SW 1271 (cell line): ENCODE measurements around the gene CTLA4.

ENCODE experiments used
- DNase-seq, 2 experiments: peaks; one replicate each; lab custom pipeline; 2025; lab: John Stamatoyannopoulos, UW

The CTLA4 gene

DNA sequence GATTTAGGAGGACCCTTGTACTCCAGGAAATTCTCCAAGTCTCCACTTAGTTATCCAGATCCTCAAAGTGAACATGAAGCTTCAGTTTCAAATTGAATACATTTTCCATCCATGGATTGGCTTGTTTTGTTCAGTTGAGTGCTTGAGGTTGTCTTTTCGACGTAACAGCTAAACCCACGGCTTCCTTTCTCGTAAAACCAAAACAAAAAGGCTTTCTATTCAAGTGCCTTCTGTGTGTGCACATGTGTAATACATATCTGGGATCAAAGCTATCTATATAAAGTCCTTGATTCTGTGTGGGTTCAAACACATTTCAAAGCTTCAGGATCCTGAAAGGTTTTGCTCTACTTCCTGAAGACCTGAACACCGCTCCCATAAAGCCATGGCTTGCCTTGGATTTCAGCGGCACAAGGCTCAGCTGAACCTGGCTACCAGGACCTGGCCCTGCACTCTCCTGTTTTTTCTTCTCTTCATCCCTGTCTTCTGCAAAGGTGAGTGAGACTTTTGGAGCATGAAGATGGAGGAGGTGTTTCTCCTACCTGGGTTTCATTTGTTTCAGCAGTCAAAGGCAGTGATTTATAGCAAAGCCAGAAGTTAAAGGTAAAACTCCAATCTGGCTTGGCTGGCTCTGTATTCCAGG is at the start of gene CTLA4:
Gene CTLA4, plus strand, starts transcription at position 211 of the 640 bp plus-strand sequence. Its CDS starts 172 bp downstream, at position 383.
- no peak for DNase-seq

DNA sequence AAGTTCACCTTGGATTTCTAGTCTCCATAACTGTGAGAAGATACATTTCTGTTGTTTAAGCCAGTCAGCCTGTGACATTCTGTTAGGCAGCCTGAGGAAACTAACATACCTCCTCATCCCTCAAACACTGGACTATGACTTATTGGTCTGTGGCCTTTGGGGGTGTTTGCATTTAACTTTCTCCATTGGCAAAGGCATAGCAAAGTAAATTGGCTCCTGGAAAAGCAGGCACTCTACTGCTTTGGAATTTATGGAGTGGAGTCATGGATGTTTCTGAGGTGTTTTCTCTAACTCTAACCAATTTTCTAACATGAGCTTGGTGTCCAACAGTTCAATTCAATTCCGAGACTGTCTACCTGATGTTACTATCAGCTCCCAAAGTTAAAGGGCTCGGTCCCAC is 48.9 kb upstream of the CTLA4 start:
- no peak for DNase-seq

DNA sequence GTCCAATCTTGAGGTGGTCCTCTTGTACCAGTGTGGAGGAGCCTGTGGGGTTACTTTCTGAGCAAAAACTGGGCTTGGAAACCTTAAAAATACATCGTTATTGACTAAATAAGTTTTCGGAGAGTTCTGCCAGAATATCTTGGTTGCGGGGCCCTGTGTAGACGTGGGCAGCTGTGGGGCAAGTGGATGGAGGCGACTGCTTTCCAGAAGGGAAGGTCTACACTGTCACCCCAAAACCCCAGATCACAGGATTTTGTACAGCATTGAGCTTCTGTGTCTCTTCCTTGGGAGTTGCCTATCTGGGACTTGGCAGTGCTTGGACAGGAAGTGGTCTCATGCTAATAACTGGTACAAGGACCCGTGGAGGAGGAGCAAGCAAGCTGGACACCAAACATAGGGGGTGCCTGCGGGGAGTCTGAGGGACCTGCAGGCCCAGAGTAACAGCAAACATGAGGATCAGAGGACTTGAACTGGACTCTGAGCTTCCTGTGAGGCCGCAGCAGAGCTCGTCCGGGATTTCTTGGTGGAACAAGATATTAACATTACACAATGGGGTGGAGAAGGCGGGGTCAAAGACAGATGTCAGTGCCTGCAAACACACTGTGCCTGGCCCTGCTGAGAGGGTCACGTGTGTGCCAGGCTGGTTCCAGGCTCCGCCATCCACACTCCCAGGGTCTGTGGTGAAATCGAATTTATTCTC is 48.0 kb upstream of the CTLA4 start:
- DNase-seq = no peak

DNA sequence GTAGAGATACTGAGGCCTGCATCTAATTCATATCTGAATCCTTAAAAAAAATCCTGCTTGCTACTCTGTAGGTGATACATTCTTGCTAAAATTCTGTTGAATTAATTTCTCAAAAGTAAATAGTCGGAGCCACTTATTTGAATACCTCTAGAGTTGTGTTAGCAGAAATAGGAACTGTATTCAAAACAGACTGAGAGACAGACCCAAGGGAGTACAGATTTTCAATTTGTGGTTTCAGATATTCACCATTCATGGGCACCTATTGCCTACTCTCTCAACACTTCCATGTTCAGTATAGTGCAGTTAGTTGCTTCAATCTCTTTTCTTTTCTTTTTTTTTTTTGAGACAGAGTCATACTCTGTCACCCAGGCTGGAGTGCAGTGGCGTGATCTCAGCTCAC is 46.6 kb upstream of the CTLA4 start:
- no peak for DNase-seq

DNA sequence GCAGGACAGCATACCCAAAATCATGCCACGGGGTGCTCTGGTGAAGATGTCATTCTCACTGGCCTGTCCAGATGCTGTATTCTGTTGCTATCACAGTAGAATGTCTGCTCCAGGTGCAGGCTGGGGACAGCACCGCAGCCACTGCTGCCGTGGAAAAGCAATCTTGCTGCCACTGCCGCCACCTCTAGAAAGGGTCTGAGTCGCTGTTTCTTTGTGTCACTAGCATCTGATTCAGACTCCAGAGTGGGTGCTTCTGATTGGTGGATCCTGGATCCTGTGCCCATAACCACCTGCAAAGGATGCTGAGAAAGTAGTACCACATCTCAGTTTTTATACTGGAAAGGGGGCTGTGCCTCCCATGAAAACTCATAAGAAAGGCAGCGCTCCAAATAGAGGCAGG is 45.3 kb upstream of the CTLA4 start:
- DNase-seq = no peak

DNA sequence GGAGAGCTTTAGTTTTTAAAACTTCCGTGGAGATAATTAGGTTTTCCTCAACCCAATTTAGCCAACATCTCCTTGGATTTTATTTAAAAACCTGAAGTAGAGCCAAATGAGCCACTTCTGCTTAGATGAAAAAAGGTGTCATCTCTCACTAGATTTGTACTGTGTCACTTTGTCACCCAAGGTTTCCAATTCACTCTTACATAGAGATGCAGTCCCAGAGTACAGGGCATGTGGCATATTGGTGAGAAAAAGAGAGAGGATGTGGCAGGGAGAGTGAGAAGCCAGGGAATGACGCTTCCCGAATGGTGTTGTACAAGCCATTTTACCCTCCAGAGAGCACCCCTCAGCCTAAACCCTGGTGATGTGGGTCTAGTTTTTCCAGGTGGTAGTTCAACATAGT is 44.4 kb upstream of the CTLA4 start:
- DNase-seq = no peak

DNA sequence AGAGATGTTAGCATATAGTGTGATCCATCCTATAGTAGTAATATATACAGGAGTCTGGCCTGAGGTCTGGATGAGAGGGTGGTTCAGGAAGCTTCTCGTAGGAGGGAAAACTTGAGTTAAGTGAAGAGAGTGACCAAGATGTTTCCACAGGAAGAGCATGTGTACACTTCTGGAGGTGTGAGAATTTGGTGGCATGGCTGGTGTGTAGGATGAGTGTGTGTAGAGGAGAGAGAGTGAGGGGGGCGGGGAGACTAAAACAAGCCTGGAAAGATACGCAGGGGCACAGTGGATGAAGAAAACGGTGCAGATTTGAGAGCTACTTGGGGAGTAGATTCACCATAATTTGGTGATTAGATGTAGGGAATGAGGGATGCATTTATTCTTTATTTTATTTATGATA is 43.5 kb upstream of the CTLA4 start:
- no peak for DNase-seq

DNA sequence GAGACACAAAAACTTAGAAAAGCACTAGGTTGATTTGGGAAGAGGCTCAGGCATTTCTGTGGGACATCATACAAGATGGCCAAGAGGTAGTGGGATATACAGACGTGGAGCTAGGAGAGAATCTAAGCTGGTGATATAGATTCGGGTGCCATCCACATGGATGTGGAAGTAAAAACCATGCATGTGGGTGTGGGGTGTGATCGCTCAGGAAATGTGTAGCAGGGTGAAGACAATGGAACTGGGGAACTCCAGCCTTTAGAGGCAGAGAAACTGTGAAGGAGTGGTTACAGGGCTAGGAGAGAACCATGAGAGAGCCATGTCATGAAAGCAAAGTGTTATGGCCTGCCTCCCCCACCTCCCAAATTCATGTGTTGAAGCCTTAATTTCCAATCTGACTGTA is 43.0 kb upstream of the CTLA4 start:
- no peak for DNase-seq

DNA sequence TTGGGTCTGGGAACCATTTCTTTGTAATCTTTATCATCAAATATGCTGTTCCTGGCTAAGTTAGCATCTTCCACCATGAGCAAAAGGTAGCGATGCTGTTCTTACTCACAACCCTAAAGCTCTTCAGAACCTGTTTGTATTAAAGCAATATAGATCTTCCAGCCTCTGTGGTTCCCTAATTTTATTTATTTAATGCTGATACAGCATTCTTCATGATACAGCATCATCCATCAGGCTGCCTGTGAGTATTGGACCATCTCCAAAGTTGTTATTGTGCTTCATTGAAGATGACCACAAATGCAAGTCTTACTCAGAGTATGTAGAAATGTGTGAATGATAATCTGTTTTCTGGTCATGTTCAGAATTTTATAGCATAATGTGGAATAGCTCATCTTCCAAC is 40.9 kb upstream of the CTLA4 start:
- DNase-seq = no peak

DNA sequence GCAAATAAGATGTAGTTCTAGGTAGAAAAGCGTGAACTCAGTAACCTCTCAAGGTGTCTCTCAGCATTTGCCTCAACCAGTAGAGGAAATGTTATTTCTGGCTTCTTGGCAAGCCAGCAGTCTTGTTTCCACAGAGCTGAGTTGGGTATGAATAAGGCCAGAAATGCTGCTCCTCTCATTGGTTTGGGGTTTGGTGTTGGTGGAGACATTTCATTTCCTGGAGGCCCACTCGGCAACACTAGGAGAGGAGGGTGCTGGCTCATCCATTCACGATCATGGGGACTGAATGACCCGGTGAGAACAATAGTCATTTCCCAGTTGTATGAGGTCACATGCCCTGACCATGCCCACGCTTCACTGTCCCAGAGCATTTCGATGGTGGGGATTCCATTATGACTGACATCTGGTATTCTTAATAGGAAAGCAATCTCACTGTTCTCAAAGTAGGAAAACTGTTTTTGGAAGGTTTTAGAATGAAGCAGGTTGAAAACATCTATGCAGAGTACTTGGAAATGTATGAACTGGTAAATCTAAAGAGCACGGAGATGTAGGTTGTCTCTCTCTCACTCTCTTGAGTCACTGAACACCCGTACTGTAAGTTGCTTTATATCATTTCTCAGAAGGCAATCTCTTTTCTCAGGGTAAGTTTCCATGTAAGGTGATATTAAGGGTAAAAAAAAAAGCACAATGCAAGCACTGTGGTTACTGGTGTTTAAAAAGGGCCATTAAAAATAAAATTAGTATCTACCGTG is 37.1 kb upstream of the CTLA4 start:
- no peak for DNase-seq

DNA sequence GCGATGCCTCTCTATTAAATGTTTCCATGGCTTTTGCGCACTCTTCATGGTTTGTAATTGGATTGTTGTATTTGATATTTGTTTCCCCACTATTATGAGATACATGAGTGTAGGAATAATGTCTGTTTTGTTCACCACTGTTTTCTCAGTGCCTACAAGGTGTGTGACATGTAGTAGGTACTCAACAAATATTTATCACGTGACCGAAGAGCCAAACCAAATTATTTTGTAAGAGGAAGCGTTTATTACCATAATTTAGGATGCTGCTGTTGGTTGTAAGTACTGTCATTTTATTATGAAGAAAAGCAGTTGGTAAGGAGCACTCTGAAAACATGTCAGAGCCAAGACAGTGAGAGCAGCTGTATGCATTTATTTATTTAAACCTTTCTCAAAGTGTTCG is 32.2 kb upstream of the CTLA4 start:
- DNase-seq = no peak

DNA sequence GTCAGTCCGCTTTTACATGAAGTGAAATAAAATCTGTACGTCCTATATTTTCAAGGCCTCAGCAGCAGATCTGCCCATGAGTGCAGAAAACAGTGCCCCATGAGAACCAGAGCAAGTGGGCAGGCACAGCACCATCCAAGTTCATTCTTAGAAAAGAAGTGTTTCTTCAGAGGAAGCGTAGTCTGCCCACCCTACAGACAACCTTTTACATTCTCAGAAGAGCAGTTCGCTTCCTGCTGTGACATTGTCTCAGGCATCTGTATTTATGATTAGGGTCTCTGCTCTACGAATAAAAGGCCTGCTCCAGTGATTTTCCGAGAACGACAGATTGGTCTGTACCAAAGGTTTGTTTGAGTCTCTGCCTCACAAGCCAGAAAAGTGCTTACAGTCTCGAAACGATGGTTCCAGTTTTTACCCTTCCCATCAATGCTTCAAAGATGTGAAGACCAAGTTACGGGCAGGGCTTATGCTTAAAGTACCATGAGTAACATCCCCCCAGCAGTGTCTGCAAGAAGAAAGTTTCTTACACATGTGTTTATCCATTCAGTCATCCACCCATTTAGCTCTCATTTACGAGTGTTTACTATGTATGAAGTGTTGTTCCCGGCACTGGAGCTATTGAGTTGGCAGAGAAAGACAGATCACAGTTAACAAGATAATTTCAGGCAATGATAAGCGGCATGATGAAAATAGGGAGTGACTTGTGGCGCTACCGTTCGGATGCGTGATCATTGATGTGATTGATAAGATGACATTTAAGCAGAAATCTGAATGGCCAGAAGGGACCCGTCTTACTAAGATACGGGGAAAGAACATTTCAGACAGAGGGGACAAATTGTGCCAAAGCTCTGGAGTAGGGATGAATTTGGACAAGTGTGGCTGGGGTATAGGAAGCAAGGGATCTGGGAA is 31.4 kb upstream of the CTLA4 start:
- DNase-seq = no peak

DNA sequence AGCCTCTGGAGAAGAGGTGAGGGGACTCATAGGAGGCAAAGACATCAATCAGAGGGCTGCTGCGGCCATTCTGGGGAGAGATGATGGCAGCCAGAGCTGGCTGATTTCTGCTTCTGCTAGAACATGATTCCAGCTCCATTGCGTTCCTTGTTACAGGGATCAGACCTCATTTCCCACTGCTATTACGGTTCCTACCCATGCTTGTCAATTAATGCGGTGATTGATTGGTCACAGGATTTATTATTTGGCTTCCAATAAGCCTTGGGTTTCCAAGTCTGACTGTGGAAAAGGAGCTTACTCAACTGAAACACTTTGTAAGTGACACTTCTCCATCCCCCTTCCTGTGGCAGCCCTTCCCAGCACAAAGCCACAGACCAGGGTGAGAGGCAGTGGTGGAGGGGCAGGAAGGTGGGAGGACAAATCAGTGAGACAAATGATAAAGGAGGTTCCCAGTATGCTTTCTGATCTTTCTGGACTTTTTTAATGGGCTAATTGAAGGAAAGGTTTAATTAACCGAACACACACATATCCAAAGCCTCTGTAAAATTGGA is 26.8 kb upstream of the CTLA4 start:
- no peak for DNase-seq

DNA sequence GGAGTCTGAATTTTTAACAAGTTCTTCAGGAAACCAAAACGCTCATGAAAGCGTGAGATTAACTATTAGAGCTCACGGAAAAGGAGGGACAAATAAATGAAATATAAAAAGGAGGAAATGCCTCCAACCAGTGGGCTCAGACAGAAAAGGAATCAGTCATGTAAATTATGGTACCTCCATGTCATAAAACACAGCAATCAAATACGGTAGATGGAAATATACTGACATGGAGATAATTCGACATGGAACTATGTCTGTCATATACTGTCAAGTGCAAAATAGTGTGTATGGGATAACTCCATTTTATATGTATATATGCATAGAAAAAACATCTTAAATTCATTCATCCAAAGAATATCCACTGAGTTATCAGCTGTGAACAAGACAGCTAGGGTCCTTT is 25.9 kb upstream of the CTLA4 start:
- no peak for DNase-seq

DNA sequence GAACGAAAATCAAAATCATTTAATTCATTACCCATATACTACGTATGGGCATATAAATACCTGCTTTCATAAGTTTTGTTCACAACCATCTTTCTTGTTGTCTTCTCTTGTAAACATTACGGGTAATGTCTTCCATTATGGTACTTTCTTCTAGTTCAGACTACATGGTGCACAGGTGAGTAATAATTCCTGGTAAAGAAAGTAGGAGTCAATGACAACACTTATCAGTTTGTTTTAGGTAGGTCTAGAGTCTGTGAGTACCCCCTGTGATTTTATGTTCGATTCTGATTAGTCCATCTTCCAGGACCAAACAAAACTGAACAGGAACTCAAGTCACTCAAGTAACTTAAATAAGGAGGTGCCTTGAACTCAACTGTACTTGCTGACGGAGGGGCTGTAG is 25.2 kb upstream of the CTLA4 start:
- no peak for DNase-seq

DNA sequence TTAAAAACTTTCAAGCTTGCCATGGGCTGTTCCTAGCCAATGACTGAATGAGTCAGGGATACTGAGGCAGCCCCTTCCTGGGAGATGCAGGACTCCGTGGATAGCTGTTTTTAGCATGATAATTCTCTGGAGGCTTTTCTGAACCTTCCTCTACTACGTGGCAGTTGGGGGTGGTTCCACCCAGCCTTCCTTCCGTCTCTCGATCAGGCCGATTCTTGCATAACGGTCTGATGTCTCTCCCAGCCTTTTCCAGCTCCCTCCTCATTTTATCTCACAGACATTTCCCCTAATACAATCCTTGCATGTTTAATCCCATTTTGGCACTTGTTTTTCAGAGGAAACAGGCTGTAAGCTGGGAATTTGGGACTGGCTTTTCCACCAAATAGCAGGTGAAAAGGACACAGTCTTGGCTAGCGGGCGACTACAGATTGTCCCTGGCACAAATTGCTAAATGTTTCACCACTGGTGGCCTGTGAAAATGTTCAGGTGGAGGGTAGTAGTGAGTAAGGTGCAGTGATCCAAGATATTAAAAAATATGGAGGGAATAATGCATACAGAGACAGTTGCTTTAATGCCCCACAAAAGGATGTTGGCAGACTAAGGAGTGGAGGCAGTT is 21.0 kb upstream of the CTLA4 start:
- DNase-seq = no peak

DNA sequence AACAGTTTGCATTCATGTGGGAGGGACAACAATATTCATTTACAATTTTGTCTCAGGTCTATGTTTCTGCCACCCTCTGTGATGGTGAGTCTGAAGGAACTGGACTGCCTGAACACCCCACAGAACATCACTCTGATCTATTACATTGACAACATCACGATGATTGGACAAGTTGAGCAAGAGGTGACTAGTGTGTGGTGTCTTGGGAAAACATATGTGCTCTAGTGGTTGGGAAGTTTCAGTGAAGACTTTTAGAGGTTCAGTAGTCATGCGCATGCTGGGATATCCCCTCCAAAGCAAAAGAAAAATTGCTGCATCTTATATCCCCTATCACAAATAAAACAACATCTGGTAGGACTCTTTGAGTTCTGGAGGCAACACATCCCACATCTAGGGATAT is 18.6 kb upstream of the CTLA4 start:
- DNase-seq = no peak

DNA sequence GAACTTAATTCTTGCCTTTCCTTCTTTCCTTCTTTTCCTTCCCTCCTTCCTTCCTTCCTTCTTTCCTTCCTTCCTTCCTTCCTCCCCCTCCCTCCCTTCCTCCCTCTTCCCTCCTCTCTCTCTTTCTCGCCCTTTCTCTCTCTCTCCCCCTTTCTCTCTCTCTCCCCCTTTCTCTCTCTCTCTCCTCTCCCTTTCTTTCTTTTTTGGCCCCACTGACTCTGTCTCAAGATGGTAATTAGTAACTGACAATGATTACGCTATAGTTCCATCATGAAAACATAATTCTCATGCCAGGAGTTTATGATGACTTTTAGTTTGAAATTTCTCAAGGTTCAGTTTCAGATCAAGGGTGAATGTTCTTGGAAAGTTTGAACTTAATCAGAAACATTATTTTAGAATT is 14.8 kb upstream of the CTLA4 start:
- no peak for DNase-seq

DNA sequence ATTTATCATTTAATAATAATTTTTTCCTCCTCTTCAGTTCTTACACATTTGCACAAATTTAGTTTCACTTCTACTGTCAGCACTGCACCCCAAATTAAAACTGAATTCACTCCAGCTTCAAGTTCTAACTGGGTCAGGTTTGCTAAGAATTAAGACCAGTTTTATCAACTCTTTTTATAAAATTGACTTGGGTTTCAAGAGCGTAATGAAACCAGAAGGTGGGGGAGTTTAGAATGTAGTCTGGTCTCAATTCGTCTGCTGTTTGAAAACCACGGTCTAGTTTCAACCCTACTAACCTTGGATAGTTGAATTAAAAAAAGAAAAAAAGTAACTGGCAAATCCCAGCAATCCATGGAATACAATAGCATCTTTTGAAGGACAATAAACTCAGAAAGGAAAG is 14.3 kb upstream of the CTLA4 start:
- DNase-seq = no peak

DNA sequence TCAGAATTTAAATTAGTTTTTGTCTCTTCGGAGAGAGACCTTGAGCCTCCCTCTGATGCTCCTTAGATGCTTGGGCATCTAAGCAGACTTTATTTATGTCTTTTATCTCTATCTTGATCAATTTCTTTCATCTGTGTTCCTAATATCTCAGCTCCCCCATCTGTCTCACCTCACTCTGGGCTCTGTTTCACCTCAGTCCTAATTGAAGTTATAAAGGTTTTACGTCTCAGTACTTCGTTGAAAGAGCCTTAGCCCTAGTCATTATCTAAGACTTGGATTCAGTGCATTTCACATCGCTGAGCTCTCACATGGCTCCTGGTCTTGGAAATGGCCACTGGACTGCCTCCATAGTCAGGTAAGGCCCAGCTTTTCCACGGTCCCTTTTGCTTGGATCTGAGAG is 13.8 kb upstream of the CTLA4 start:
- DNase-seq = no peak

DNA sequence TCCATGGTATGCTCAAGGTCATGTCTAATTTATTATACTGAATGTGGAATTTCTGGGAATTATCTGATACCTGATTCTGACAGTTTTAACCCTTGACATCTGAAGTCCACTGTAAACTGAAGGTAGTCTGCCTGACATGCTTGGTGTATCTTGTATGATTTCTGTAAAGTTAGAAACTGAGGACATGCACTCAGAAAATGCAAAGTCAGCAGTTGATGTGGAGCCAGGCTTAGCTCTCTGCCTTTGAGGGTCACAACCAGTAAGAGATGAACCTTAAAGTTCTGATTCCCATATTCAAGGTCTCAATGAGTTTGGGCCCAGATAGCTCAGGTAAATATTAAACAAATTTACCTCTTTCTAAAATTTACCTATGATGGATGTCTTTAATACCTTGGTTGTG is 12.3 kb upstream of the CTLA4 start:
- DNase-seq = no peak

DNA sequence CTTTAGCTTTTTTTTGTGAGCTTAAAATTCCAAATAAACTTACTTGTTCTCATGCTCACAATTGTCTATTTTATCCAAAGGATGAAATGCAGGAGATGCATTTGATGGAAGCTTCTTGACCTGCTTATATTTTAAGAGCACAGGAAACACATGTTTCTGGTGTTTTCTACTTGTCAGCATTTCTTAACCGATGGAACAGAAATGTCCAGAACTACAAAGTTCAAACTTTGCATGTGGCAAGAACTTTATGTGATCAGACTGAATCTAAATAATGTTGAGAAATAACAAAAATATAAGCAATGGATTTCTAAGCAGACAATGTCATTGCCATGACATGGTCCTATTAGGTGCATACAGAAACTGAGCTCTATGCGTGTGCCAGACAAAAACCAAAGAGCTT is 9.9 kb upstream of the CTLA4 start:
- DNase-seq = no peak
